ENCODE measurements around the gene SEC14L5.
A peak's percentile ranks its signal among the peaks of the same experiment; 100 is the strongest.

Gene SEC14L5

GRCh38 chr16:5030251-5030870 lies 72.2 kb downstream of the SEC14L5 start:
- H3K4me3 ChIP-seq (ENCODE audit: control insufficient read depth, low read depth, low read length), result no peak overlapping the region
- TF ChIP-seq CTCF (IDR thresholded peaks at IDR 0.05; ENCODE audit: control insufficient read depth, insufficient read depth, low read depth, low read length, missing control alignments), result no peak

DNA sequence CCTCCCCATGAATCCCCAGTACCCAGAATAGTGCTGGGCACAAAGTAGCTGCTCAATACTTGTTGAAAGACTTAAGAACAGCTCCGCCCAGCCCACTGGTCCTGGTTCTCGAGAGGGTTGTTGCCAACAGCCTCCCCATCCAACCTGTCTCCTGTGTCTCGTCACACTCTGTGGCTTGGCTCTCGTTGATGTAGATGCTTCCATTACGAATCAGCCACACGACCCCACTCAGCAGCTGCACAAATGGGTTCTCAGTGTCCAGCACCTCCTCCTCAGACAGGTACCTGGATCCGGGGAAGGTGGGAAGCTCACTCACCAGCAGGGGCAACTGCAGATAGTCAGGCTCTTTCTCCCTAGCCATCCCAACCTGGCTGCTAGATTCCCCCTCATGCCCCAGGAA lies 73.5 kb downstream of the SEC14L5 start:
- TF ChIP-seq CTCF (IDR thresholded peaks at IDR 0.05; ENCODE audit: control insufficient read depth, insufficient read depth, low read depth, low read length, missing control alignments), result no peak
- no peak for DNase-seq (ENCODE audit: low read depth)
- H3K4me3 ChIP-seq (ENCODE audit: control insufficient read depth, low read depth, low read length), result no peak overlapping the region

More at GRCh38 chr16:5030251-5030870, 72.2 kb downstream of the SEC14L5 start:
- no peak for DNase-seq (ENCODE audit: low read depth)

GRCh38 chr16:5032748-5033167 lies 74.6 kb downstream of the SEC14L5 start:
- H3K4me3 ChIP-seq (ENCODE audit: control insufficient read depth, low read depth, low read length), result peak overlapping the region; percentile 61
- no peak for TF ChIP-seq CTCF (IDR thresholded peaks at IDR 0.05; ENCODE audit: control insufficient read depth, insufficient read depth, low read depth, low read length, missing control alignments)
- no peak for DNase-seq (ENCODE audit: low read depth)

- peak within 1 kb of the TSS; percentile 61 for H3K4me3 ChIP-seq (ENCODE audit: control insufficient read depth, low read depth, low read length)
- DNase-seq (ENCODE audit: low read depth), result peak; percentile 29
- TF ChIP-seq CTCF (IDR thresholded peaks at IDR 0.05; ENCODE audit: control insufficient read depth, insufficient read depth, low read depth, low read length, missing control alignments), result no peak
These were observed 75.4 kb downstream of the SEC14L5 start, which contains the start of gene NAGPA for GRCh38 chr16:5033256-5034166. TSS of gene NAGPA (minus strand) at chr16:5033935. CDS start at chr16:5033914, 21 bp downstream.

DNA sequence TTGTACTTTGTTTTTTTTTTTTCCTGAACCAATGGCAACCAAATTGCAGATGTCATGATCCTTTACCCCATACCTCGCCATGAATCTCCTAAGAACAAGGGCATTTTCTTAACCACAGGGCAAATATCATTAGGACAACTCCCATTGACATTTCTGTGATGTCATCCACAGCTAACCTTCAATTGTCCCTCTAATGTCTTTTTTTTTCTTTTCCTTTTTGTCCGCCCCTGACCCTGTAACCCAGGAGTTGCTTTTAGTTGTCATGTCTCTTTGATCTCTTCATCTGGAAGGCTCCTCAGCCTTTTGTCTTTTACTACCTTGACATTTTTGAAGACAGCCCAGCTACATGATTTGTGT lies 76.0 kb downstream of the SEC14L5 start:
- DNase-seq (ENCODE audit: low read depth), result no peak
- peak overlapping the region; percentile 61 for H3K4me3 ChIP-seq (ENCODE audit: control insufficient read depth, low read depth, low read length)
- no peak for TF ChIP-seq CTCF (IDR thresholded peaks at IDR 0.05; ENCODE audit: control insufficient read depth, insufficient read depth, low read depth, low read length, missing control alignments)

DNA sequence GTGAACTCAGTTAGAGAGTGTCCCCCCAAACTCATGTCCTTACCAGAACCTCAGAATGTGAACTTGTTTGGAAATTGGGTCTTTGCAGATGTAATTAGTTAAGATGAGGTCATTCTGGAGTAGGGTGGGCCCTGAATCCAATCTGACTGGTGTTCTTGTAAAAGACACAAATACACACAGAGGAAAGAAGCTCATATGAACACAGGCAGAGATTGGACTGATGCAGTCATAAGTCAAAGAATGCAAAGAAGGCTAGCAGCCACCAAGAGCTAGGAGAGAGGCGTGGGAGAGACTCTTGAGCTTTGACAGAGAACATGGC lies 77.7 kb downstream of the SEC14L5 start:
- no peak overlapping the region for H3K4me3 ChIP-seq (ENCODE audit: control insufficient read depth, low read depth, low read length)
- no peak for TF ChIP-seq CTCF (IDR thresholded peaks at IDR 0.05; ENCODE audit: control insufficient read depth, insufficient read depth, low read depth, low read length, missing control alignments)
- DNase-seq (ENCODE audit: low read depth), result no peak

Measured in AG09309 (cell line).